COLO668 (cell line): ENCODE results near the gene CD34.
A peak's percentile ranks its signal among the peaks of the same experiment; 100 is the strongest.
"Not testable (repeated sequence)": the region's sequence is repeated elsewhere in the genome, so short reads cannot be mapped to it uniquely, and the experiment has no call there.

Source experiments
- DNase-seq: peaks from one replicate; lab custom pipeline; 2025; ENCODE audit not compliant: unreplicated experiment; lab: John Stamatoyannopoulos, UW

The CD34 gene, protein sequence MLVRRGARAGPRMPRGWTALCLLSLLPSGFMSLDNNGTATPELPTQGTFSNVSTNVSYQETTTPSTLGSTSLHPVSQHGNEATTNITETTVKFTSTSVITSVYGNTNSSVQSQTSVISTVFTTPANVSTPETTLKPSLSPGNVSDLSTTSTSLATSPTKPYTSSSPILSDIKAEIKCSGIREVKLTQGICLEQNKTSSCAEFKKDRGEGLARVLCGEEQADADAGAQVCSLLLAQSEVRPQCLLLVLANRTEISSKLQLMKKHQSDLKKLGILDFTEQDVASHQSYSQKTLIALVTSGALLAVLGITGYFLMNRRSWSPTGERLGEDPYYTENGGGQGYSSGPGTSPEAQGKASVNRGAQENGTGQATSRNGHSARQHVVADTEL

DNA sequence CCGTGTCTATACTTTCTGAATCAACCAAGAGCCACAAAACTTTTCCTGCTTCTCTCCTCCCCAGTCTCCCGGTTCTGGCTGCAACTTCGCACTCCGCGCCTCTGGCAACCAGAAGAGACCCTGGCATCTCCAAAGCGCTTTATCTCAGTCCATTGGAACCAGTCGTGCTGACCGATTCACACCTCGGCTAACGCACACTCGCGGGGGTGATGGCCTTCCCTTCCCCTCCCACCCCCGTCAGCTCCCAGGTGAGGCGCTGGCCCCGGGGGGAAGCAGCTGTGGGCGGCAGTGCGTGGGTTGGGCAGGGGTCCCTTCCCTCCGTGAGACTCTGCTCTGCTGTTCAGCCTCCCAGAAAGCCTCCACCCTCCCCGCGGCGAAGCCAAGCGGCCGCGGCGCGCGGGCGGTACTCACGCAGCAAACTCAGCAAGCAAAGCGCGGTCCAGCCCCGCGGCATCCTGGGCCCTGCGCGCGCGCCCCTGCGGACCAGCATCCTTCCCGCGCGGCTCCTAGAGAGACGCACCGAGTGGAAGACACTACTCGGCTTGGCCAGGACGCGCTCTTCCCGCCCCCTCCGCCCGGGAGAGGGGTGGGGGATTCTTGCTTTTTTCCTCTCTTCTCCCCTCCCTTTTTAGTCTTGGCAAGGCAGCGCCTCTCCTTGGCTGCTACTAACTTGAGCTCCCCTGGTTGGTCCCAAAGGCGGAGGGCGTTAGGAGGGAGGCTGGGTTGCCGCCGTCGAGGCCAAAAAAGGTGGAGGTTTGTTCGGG is at the start of gene CD34:
Gene CD34 (minus strand): TSS at position 535 of the 764 bp plus-strand sequence. CDS start 45 bp downstream, at position 490.
- DNase-seq, result peak; percentile 34

DNA sequence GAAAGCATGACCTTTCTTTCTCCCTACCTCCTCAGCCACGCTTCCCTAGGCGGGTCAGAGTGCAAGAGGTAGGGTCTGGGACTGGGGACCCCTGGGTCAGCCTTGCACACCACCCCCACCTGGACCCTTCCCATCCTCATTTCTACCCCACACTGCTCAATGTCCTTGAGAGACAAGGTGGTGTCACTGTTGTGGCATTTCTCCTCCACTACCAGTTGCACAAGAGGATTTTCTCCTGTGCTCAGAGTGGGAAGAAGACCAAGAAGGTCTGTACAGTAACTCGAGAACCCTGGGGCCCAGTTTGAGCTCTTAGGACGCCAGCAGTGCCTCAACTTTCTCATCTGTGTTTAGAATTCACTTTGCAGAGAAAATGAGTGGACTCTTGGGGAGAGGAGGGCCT is 49.4 kb upstream of the CD34 start:
- DNase-seq, result no peak

DNA sequence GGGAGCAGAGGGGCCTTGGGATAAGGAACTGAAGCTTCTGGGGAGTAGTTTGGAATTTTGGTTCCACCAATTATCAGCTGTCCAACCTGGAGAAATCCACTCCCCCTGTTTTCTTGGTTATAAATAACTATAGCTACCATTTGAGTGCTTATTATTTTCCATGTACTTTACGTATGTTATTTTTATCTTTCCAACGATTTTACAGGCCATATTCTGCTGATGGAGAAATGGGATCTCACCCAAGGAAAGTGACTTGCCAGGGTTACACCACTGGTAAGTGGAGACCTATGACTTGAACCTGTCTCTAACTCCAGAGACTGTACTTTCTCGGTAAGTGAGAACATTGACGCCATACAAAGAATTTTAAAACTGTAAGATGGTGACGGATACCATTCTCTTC is 49.0 kb upstream of the CD34 start:
- no peak for DNase-seq

DNA sequence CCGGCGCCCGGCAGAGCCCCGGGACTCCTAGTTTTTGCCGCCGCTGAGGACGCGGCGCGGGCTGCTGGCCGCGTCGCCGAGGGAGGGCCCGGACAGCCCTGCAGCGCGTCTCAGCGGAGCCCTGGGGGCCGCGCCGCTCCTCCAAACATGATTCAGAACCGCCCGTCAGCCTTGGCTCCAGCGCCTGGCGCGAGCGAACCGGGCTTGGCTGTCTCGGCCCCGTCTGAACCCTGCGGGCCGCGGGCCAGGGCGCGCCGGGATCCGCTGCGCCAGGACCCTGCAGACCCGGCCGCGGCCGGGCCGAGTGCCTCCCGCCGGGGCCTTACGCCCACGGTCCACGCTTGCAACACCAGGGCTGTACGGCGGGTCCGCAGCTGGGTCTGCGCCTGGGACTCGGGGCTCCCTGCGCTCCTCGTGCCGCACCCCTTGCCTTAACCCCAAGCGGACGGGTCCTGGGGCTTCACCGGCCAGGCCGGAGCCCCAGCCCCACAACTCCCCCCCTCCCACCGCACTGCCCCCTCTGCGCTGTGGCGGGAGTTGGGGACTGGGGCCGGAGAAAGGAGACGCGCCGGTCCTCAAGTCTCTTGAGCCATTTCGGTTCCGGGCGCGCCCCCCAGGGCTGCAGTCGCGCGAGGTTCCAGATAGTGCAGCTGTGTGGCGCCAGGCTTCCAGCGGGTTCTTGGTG is 48.4 kb upstream of the CD34 start:
- peak; percentile 26 for DNase-seq

DNA sequence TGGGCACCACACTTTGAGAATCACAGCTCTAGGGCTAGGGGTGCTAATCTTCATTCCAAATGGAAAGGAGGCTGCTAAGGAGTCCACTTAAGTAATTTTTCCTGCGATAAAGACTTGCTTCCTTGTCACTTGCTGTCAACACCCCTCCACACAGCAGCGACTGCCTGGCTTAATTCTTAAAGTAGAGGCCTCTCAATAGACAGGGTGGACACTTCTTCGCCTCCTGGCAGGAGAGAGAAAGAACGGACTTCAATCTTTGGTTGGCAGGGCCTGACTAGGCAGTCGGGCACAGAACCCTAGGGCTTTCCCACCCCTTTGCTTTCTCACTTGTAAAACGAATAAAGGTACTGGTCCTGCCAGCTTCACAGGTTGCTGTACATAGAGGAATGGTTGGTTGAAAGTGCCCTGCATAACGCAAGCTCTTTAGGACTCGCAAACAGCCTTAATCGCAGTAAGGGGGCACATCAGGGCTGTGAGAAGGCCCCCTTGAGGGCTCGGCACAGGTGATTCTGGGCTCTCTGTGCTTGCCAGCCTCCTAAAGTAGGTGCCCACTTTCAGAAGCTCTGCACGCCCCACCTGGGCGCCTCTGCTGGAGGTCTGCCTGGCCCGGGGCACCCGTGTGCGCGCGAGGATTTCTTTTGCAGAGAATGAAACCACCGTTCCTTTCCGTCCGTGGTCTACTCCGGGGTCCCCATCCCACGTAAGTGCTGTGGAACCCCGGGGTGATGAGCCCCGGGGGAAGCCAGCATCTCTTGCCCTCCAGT is 47.6 kb upstream of the CD34 start:
- no peak for DNase-seq

DNA sequence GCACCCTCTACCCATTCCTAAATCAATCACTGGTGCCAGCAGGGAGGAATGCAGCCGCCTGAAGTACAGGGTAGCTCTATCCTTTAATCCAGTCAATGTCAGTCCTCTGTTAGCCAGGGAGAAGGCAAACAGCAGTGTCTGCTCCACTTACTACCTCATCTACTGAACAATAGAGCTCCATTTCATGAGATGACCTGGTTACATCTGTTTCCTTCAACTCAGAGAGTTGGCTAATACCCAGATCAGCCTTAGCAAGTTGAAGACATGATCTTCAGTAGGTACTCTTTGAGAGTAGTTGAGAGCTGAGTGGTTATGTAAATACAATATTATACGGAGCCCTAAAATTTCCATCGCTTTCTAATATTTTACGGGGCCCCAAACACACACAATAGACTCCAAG is 46.1 kb upstream of the CD34 start:
- DNase-seq, result no peak

DNA sequence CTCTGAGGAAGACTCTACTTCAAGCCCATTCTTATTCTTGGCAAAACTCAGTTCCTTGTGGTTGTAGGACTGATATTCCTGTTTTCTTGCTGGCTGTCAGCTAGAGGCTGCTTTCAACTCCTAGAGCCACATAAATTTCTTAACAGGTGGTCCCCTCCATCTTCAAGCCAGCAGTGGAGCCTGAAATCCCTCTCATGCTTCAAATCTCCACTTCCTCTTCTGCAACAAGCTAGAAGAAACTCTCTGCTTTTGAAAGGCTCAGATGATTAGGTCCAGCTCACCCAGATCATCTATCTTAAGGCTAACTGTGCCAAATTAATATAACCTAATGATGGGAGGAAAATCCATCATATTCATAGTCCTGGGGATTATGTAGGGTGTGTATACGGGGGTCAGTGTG is 43.2 kb upstream of the CD34 start:
- no peak for DNase-seq

DNA sequence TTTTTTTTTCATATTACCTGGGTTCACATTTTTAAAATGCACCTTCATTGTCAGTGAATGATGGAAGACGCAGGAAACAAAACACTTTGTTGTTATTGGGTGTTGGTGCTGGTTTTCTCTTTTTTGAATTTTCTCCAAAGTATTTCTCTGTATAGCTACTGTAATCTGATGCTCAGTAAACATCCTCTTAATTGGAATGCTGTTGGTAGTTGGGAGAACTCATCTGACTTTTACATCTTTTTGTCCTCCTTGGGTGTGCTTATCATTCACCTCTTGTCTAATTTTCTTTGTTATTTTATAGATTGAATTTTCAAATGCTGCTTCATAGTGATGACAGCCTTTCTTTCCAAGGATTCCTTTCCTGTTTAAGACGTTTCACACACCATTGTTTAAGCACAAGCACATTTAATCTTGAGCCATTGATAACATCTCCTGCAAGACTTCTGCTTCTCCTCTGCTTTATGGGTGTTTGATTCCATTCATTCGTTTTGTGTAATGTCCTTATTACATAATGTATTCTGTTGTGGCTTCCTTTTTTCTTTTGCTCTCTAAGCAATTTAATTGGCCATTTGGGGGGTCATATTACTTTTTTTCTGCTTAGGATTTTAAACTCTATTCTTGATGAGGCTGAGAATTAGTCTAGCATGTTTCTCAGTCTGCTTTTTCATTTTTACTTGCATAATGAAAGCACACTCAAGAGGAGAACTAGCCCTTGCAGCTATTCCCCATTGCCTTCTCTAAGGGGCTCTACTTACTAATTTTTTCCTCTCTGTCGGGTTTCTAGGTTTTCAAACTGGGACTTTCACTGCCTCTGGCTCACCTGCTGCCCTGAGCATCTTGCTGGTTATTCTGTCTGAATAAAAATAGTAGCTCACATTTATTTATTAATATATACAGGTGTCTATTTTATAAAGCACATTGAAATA is 42.0 kb upstream of the CD34 start:
- no peak for DNase-seq

DNA sequence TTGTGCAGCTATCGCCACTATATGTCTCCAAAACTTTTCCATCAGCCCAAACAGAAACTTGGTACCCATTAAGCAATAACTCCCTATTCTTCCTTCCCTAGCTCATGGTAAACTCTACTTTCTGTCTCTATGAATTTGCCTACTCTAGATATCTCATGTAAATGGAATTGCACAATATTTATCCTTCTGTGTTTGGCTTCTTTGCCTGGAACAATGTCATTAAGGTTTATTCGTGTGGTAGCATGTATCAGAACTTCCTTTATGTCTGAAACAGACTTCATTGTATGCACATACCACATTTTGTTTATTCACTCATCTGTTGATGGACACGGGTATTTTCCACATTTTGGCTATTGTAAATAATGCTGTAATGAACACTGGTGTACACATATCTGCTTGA is 40.7 kb upstream of the CD34 start:
- DNase-seq, result no peak

DNA sequence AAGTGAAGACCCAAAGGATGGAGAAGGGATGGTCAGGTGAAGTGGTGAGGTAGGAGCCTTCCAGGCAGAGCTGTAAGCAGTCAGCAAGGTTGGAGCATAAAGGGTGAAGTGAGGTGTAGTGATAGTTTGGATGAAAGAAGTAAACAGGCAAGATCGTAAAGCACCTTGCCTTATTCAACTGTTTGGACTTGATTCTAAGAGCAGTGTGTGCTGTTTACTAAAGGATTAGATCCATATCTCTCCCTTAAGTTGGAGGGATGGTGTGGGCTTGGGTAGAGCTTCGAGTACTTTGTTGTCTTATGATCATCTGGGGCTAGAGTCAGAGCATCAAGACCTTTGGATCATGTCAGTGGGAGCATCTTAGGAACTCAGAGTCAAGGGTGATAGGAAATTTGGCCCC is 39.8 kb upstream of the CD34 start:
- DNase-seq, result no peak

DNA sequence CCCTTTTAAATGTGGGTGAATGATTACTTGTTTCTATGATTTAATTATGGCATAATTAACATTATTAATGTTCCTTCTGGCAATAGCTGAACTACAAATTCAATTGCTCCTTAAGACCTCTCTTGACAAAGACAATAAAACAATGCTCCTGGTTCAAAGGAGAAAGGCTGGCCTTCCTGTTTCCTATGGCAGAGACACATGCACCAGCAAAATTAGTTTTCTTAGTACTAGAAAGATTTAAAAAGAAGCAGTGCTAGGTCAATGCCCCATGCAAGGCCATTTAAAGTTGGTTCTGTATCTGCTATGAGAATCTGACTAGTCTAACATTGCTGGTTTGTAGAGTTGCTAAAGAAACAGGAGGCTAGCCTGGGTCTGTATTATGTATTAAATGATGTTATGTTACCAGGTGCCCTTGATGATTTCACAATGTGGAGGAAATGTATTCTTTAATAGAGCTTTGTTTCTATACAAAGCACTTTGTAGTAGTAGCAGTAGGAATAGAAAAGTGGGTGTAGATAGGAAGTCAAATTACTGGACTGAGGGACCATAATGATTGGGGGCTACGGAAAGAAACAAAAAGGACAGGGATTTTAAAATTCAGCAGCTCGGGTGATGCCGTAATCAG is 38.8 kb upstream of the CD34 start:
- no peak for DNase-seq

DNA sequence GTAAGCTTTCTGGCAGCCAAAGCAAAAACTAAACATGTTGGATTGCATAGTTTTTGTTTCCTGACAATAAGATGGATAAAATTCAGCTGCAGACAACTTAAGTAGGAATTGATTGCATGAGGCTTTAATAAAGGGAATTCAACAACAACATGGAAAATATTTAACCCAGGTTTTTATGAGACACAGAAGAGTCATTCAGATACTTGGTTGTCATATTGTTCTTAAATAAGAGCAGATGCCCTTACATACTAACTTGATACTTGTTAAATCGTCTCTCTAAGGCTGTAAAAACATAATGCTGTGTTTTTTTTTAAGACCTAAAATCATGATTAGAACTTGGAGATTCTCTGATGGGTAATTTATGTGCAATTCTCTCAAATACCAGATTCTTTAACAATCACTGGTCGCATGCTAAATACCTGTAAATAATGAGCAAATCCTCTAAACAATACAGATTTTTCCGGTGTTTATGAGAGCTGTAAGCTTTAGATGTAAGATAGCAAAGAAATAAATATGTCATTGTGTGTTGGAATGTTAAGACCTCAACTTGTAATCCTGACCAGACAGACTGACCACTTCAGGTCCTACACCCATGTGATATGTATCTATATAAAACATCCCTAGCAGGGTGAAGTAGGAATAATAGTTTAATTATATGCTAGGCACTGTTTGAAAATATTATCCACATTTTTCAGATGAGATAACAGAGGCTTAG is 37.8 kb upstream of the CD34 start:
- DNase-seq, result no peak

DNA sequence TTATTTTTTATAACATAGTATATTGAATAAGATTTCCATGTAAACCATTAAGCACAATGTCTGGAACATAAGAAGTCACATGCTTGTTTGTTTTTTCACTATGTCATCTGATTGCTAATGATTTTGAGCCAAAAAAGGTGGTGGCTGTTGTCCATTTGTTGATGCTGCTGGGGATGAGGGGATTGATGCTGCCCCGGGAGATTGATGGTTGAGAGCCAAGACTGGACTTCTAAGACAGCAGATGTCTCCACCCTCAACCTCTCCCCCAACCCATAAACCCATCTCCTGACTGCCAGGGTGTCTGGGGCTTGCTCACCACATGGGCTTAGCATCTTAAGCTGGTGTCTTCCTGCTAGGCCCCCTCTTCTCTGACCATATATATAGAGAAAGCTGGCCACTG is 35.8 kb upstream of the CD34 start:
- no peak for DNase-seq

DNA sequence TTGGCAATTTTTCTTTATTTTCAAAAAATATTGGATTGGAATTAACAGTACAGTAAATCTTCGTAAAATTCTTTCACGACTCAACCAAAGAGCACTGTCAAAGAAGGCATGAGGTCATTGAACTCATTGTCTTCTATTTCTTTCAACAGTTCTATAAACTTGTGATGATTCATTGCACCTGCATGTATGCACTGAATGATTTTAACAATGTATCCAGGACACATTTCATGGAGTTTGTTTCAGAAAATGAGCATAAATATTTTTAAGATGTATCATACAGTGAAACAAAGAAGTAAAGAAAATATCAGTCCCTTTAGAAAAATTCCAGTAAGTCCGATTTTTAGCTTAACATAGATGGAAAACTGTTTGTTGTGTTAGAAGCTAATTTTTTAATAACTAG is 33.6 kb upstream of the CD34 start:
- no peak for DNase-seq

DNA sequence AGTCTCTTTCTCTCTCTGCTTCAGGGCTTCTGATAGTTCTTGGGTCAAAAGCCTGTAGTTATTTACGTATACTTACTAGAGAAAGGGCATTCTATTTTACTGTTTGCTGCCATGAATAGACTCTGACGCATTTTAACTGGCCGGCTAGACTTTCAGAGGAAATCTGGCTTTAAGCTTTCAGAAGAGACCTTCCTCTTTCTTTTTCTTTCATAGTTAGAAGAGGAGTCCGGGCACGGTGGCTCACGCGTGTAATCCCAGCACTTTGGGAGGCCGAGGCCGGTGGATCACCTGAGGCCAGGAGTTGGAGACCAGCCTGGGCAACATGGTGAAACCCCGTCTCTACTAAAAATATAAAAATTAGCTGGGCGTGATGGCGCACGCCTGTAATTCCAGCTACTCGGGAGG is 31.4 kb upstream of the CD34 start:
- DNase-seq, result not testable (repeated sequence)

DNA sequence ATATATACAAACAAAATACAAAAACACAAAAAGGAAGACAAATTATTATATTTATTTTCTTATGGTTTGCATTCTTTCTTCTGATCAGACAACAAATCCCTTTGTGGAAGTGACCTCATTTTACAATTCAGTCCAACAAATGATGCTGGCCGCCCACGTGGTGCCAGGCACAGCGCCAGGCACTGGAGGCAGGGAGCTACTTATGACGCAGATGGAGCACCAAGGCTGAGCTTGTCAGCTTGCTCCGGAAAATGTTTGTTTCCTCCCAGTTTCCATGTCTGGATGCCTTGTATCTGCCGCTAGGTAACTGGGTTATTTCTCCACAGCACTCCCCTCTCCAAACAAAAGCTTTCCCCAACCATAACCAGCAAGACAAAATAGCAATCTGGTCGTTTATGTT is 30.7 kb upstream of the CD34 start:
- DNase-seq, result no peak

DNA sequence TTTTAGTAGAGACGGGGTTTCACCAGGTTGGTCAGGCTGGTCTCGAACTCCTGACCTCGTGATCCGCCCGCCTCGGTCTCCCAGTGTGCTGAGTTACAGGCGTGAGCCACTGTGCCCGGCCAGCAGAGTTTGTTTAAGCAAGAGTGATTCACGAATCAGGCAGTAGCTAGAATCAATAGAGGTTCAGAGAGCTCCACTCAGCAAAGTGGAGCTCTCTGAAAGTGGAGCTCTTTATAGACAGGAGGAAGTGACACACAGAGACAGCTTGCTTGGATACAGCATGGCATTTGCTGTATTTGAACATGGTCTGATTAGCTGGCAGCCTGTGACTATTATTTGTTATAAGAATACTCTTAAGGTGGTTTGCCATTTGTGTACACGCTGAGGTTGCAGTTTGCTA is 27.1 kb upstream of the CD34 start:
- no peak for DNase-seq

DNA sequence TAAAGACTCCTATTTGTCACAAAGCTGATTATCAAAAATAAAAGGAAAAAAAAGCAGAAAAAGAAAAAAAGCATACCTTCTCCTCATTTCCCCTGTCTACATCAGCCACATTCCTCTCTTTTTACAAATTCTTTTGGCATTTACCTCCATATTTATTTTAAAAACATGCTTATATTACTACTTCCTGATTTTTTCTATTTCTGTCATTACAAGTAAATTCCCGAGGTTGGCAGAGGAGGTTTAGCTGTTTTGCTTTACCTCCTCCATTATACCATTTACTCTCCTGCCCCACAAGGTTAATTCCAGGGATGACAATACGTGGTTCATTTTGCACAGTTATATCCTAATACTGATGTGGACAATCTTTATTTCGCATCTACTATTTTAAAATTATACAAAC is 26.3 kb upstream of the CD34 start:
- DNase-seq, result no peak

DNA sequence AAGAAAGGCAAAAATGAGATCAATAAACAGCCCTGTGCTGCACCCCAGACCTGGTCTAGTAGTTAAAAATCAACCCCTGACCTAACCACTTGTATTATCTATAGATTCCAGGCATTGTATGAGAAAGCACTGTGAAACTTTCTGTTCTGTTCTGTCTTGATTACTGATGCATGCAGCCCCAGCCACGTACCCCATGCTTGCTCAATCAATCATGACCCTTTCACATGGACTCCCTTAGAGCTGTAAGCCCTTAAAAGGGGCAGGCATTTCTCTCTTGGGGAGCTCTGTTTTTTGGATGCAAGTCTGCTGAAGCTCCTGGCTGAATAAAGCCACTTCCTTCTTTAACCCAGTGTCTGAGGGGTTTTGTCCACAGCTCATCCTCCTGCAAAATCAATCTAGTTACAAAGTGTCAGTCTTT is 24.2 kb upstream of the CD34 start:
- no peak for DNase-seq
